K562 (cell line): ENCODE measurements around the gene GMDS. TPM values are rescaled to one million over a fixed set of nuclear protein-coding genes. Genes with fewer than 3 reads are reported as not detected.

Experiments
- ATAC-seq: fragments of 200-7000 bp; cut with Tn5 transposase; 3 replicates; pipeline ENCODE4 v1.9.1; 2020; ENCODE audit warnings: moderate library complexity
- BruUV-seq: library from RNA; stranded (reverse); fragments of 400-500 nt; replicated peaks from 2 replicates; lab custom pipeline; 2021; lab: Mats Ljungman, UMichigan
- CTCF ChIA-PET: fragments of 300-600 bp; formaldehyde crosslinking; extraction: SDS; loops from one replicate; lab custom pipeline; 2021; ENCODE audit warnings: low intra/inter-chr PET ratio; lab: Yijun Ruan, JAX
- POLR2A ChIA-PET: fragments of 300-600, 350-650 bp; sonication (Branson Sonifier 250); formaldehyde crosslinking; extraction: SDS; loops from one replicate; lab custom pipeline; 2021; ENCODE audit warnings: antibody characterized with exemption, inconsistent platforms; lab: Yijun Ruan, JAX
- DNase-seq, 4 experiments: peaks; one replicate each; pipeline versions ENCODE4 v3.0.0 to v3.0.0-alpha.2; 2011 to 2018; ENCODE audit warnings: low spot score in 3 of 4, mixed read lengths in 3 of 4; ENCODE audit errors: extremely low read depth in 1 of 4
- FAIRE-seq: peaks from 2 replicates; lab custom pipeline; 2011; peaks lifted over from hg19 to GRCh38; lab: Jason Lieb, UNC
- H2AFZ ChIP-seq: 2 replicates; pipeline ENCODE4 v1.6.0; 2011; ENCODE audit warnings: low read depth, low read length, control low read depth, inconsistent platforms
- H3K27ac ChIP-seq: fragments of 200-600 bp; 3 replicates; pipeline ENCODE4 v1.8.0; 2011; ENCODE audit warnings: low read depth, mild to moderate bottlenecking, control low read depth, inconsistent platforms, low read length, moderate library complexity, mixed read lengths; ENCODE audit errors: extremely low read depth
- H3K27me3 ChIP-seq, 2 experiments: fragments of 300-600 bp in 1 of 2; 2 replicates in 1 of 2; 3 replicates in 1 of 2; pipeline versions ENCODE4 v1.6.0 to v1.8.0; 2011; ENCODE audit warnings: inconsistent platforms in 2 of 2, low read length in 2 of 2, mild to moderate bottlenecking in 1 of 2, mixed read lengths in 1 of 2, moderate library complexity in 1 of 2; ENCODE audit not compliant: control insufficient read depth in 2 of 2, insufficient read depth in 2 of 2
- H3K36me3 ChIP-seq: fragments of 300-600 bp; 3 replicates; pipeline ENCODE4 v1.8.0; 2011; ENCODE audit warnings: mild to moderate bottlenecking, low read length, inconsistent platforms; ENCODE audit not compliant: control insufficient read depth, insufficient read depth
- H3K4me1 ChIP-seq, 2 experiments: fragments of 200-600 bp in 1 of 2; replicated peaks in 1 of 2; 2 replicates in 1 of 2; 3 replicates in 1 of 2; pipeline versions ENCODE4 v1.5.1 to v1.8.0; 2011; ENCODE audit warnings: inconsistent platforms in 2 of 2, low read length in 2 of 2, mild to moderate bottlenecking in 1 of 2, mixed read lengths in 1 of 2, moderate library complexity in 1 of 2; ENCODE audit not compliant: control insufficient read depth in 2 of 2, insufficient read depth in 2 of 2
- H3K4me2 ChIP-seq: 2 replicates; pipeline ENCODE4 v1.6.1; 2011; ENCODE audit warnings: low read length, control low read depth, inconsistent platforms, mixed read lengths; ENCODE audit not compliant: insufficient read depth
- H3K4me3 ChIP-seq: fragments of 200-600 bp; sonication (generic), shearing (Covaris generic); 2 replicates; pipeline ENCODE4 v1.5.1; 2016; ENCODE audit warnings: control low read depth, inconsistent platforms
- H3K79me2 ChIP-seq: fragments of 200-600 bp; 3 replicates; pipeline ENCODE4 v1.8.0; 2011; ENCODE audit warnings: low read length, inconsistent platforms; ENCODE audit not compliant: control insufficient read depth, insufficient read depth
- H3K9ac ChIP-seq, 2 experiments: 2 replicates each; pipeline versions ENCODE4 v1.6.0 to v1.6.1; 2011; ENCODE audit warnings: low read depth in 2 of 2, low read length in 2 of 2, control low read depth in 1 of 2, inconsistent platforms in 1 of 2, mild to moderate bottlenecking in 1 of 2, mixed read lengths in 1 of 2; ENCODE audit not compliant: insufficient read depth in 1 of 2
- H3K9me1 ChIP-seq: one replicate; pipeline ENCODE4 v1.6.0; 2011; ENCODE audit warnings: inconsistent platforms, mild to moderate bottlenecking, low read length, moderate library complexity; ENCODE audit not compliant: control insufficient read depth, insufficient read depth
- H3K9me3 ChIP-seq: replicated peaks from 2 replicates; pipeline ENCODE4 v1.5.1; 2011; ENCODE audit warnings: low read depth, low read length, inconsistent platforms; ENCODE audit not compliant: control insufficient read depth, insufficient read depth
- H4K20me1 ChIP-seq: replicated peaks from 2 replicates; pipeline ENCODE4 v1.6.1; 2011; ENCODE audit warnings: low read length, inconsistent platforms, mixed read lengths; ENCODE audit not compliant: control insufficient read depth, insufficient read depth
- ARID4B ChIP-seq: sonication (generic); formaldehyde crosslinking; IDR thresholded peaks from 2 replicates; pipeline ENCODE4 v1.8.0; 2022; ENCODE audit warnings: mild to moderate bottlenecking, missing genetic modification reagents
- BRF2 ChIP-seq: IDR thresholded peaks from 3 replicates; pipeline ENCODE4 v1.6.1; 2011; ENCODE audit warnings: borderline replicate concordance, mild to moderate bottlenecking; ENCODE audit not compliant: insufficient read length, insufficient read depth
- CBX2 ChIP-seq: fragments of 200-600 bp; sonication (generic); IDR thresholded peaks from one replicate; pipeline ENCODE4 v1.6.1; 2012; ENCODE audit warnings: mild to moderate bottlenecking, low read length, inconsistent platforms; ENCODE audit not compliant: insufficient read depth, poor library complexity, severe bottlenecking
- CEBPB ChIP-seq: fragments of 450-650 bp; IDR thresholded peaks from 2 replicates; pipeline ENCODE4 v1.6.1; 2016; ENCODE audit warnings: missing genetic modification characterization, missing compliant biosample characterization
- CEBPG ChIP-seq, 3 experiments: fragments of 200-800 bp in 1 of 3; sonication (Bioruptor generic) in 1 of 3; sonication (generic) in 1 of 3; formaldehyde crosslinking in 1 of 3; IDR thresholded peaks in 2 of 3; conservative IDR thresholded peaks in 1 of 3; 2 replicates each; pipeline versions ENCODE4 v1.6.1 to v1.8.0; 2016 to 2022; ENCODE audit warnings: missing compliant biosample characterization in 2 of 3, missing genetic modification characterization in 2 of 3, mild to moderate bottlenecking in 1 of 3, missing genetic modification reagents in 1 of 3
- HNRNPK ChIP-seq: fragments of 200-400 bp; formaldehyde crosslinking; IDR thresholded peaks from one replicate; pipeline ENCODE4 v1.6.1; 2018; ENCODE audit warnings: mild to moderate bottlenecking, low read depth, low read length; ENCODE audit not compliant: poor library complexity, severe bottlenecking
- KDM1A ChIP-seq, 2 experiments: fragments of 450-650 bp; IDR thresholded peaks; 2 replicates each; pipeline ENCODE4 v1.6.1; 2016; ENCODE audit warnings: mild to moderate bottlenecking in 2 of 2
- MTA2 ChIP-seq: fragments of 450-650 bp; IDR thresholded peaks from 2 replicates; pipeline ENCODE4 v1.6.1; 2016; ENCODE audit warnings: low read depth
- NR3C1 ChIP-seq: sonication (generic); formaldehyde crosslinking; IDR thresholded peaks from 2 replicates; pipeline ENCODE4 v1.8.1; 2022; ENCODE audit warnings: missing genetic modification reagents
- SMARCE1 ChIP-seq: fragments of 450-650 bp; IDR thresholded peaks from 2 replicates; pipeline ENCODE4 v1.7.1; 2016; ENCODE audit warnings: mild to moderate bottlenecking
- TRIM25 ChIP-seq: fragments of 450-650 bp; IDR thresholded peaks from 2 replicates; pipeline ENCODE4 v1.7.0; 2016; ENCODE audit warnings: borderline replicate concordance
- ZNF3 ChIP-seq: fragments of 250-450 bp; sonication (Bioruptor Pico); IDR thresholded peaks from 2 replicates; pipeline ENCODE4 v1.5.0; 2021; ENCODE audit warnings: mild to moderate bottlenecking, moderate library complexity
- ZNF395 ChIP-seq: fragments of 200-800 bp; sonication (Bioruptor generic); IDR thresholded peaks from 2 replicates; pipeline ENCODE4 v1.6.1; 2017; ENCODE audit warnings: missing genetic modification characterization, missing compliant biosample characterization
- WGBS: fragments of 100-300 bp; shearing (Covaris generic); methylation state at CpG from one replicate; pipeline ENCODE4 v1.1.6; 2016; ENCODE audit warnings: low coverage, mixed read lengths; ENCODE audit not compliant: insufficient coverage; ENCODE audit errors: missing lambda C conversion rate; 5-methylcytosine and 5-hydroxymethylcytosine counted together
- in situ Hi-C: fragments of 300-500 bp; cut with MboI; formaldehyde crosslinking; loops from 4 replicates; pipeline ENCODE4 v1.15.0; 2018; ENCODE audit warnings: inconsistent platforms, mixed read lengths
- intact Hi-C: fragments of 100-400 bp; cut with micrococcal nuclease; formaldehyde crosslinking; loops from 2 replicates; pipeline ENCODE4 v1.14.2; 2022
- polyA plus RNA-seq, 8 experiments: library from polyadenylated mRNA; depleted of rRNA in 4 of 8; stranded (reverse) in 5 of 8; unstranded in 3 of 8; fragments of >200 nt; fragmentation: Nextera tagmentation in 2 of 8; fragmentation: Illumina TruSeq in 1 of 8; extraction: Ambion mirVana in 2 of 8; extraction: Trizol in 1 of 8; gene quantifications; 2 replicates each; pipeline versions ENCODE4 v1.2.1 to v1.2.3, GENCODE V29; 2011 to 2014; ENCODE audit warnings: inconsistent platforms in 1 of 8, missing spikeins in 1 of 8
- total RNA-seq, 7 experiments: library from RNA; depleted of rRNA in 6 of 7; stranded (reverse); fragments of >200 nt in 6 of 7; fragmentation: Illumina TruSeq in 2 of 7; extraction: Trizol in 2 of 7; gene quantifications; 2 replicates each; pipeline versions ENCODE4 v1.2.1 to v1.2.3, GENCODE V29; 2011 to 2021; ENCODE audit warnings: low replicate concordance in 1 of 7

Gene GMDS
- total and polyA plus RNA-seq, 9 of the 15 experiments (the other 6 are each of a cell fraction or from before 2014, with no cell fraction given): 0.48 to 31.8 (median 13.4) TPM

- Histone ChIP-seq H3K36me3 (no peaks in the 10 kb centered on the region), H3K27ac (no peak overlapping the region), H3K4me3 (no peak overlapping the region), H4K20me1 (peaks cover 12% of the 10 kb centered on the region), H3K79me2 (no peaks in the 10 kb centered on the region), H3K4me2 (no peak overlapping the region), H3K9me3 (no peaks in the 10 kb centered on the region), H3K27me3 (peaks cover 55 to 84% of the 10 kb centered on the region in 2 experiments), H2AFZ (no peak overlapping the region), H3K9me1 (no peaks in the 10 kb centered on the region), H3K4me1 (peaks cover 0 to 11% of the 10 kb centered on the region in 2 experiments; a peak in 1 of 5 replicates), H3K9ac (no peak overlapping the region)
- in situ Hi-C loops (loop anchor here (10.0 kb wide), 1 partner anchor 757 kb away; no protein-coding TSS in a partner anchor), intact Hi-C loops (loop anchor here (2.0 to 5.0 kb wide), 6 partner anchors 444 to 1144 kb away; no protein-coding TSS in a partner anchor)
- ATAC-seq: no peak
- DNase-seq: no peak
- FAIRE-seq: no peak
- POLR2A ChIA-PET: interaction anchor here (0.6 to 0.8 kb wide), 2 partner anchors 26 to 143 kb away, joined by 3 read pairs; no protein-coding TSS in a partner anchor
- BruUV-seq: no TSS peak
- 0% methylated on average over 5 of the region's 5 CpGs for WGBS
- CTCF ChIA-PET: no interaction called here
- TF ChIP-seq ARID4B (CRISPR knock-in tag) (no peak), CEBPG (CRISPR knock-in tag; IDR thresholded peaks at IDR 0.05) (no peak), CEBPG (tag; conservative IDR thresholded peaks at IDR 0.05 in 1 of 2, IDR thresholded peaks at IDR 0.05 in 1 of 2) (peak; percentile 73 to 87), ZNF395 (CRISPR knock-in tag) (no peak), SMARCE1 (no peak), CBX2 (peak; percentile 5), CEBPB (tag) (peak; percentile 77), MTA2 (no peak), HNRNPK (no peak), ZNF3 (CRISPR knock-in tag) (no peak), BRF2 (no peak), KDM1A (IDR thresholded peaks at IDR 0.05) (no peak), TRIM25 (no peak), NR3C1 (CRISPR knock-in tag) (no peak)
Measured at GRCh38 chr6:1597924-1598323, 647.5 kb downstream of the GMDS start.
